Mucosa of stomach (tissue), 1 donor: ENCODE results near the gene GRIN1.

ENCODE experiments used
- H3K27me3 ChIP-seq: one replicate; pipeline ENCODE4 v1.7.0; 2013; ENCODE audit warnings: mild to moderate bottlenecking, low read length; ENCODE audit not compliant: control insufficient read depth, insufficient read depth
- H3K36me3 ChIP-seq: one replicate; pipeline ENCODE4 v1.7.0; 2013; ENCODE audit warnings: low read length; ENCODE audit not compliant: control insufficient read depth, insufficient read depth
- H3K4me1 ChIP-seq: one replicate; pipeline ENCODE4 v1.7.0; 2013; ENCODE audit warnings: mild to moderate bottlenecking, low read length; ENCODE audit not compliant: control insufficient read depth, insufficient read depth
- H3K4me3 ChIP-seq: one replicate; pipeline ENCODE4 v1.7.0; 2013; ENCODE audit warnings: low read length
- H3K9ac ChIP-seq: one replicate; pipeline ENCODE4 v1.7.0; 2013; ENCODE audit warnings: mild to moderate bottlenecking, low read length, moderate library complexity
- H3K9me3 ChIP-seq: one replicate; pipeline ENCODE4 v1.7.0; 2013; ENCODE audit warnings: mild to moderate bottlenecking, low read length, moderate library complexity; ENCODE audit not compliant: control insufficient read depth
- donor health status: Pancreatic carcinoma.

The GRIN1 gene

DNA sequence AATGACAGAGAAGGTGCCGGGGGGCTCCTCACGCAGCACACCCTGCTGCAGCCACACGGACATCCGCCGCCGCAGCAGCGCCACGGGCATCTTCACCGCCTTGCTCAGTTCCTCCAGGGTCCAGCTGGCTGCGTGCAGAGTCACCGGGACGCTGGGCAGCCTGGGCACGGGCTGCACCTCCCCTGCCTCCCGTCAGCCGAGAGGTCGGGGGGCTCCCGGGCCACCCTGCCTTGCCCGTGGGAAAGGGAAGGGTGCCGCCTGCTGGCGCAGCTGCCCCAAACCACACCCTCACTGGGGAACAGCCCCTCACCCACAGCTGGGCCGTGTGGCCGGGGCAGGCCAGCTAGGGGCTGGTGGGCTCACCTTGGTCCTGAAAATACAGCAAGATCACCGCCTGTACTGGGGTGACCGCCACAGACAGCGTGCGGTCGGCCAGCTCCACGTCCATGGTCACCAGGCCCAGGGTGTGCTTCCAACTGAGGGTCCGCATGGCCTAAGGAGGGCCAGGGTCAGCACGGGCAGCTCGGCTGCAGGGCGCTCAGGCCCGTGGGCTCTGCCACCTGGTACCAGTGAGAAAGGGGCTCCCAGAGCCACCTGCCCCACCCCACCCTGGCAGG lies 36.5 kb downstream of the GRIN1 start:
- H3K9me3 ChIP-seq = no peaks in the 10 kb centered on the region
- H3K9ac ChIP-seq = no peak overlapping the region
- no peak overlapping the region for H3K4me3 ChIP-seq
- H3K27me3 ChIP-seq = peaks cover 47% of the 10 kb centered on the region
- peaks cover 28% of the 10 kb centered on the region for H3K4me1 ChIP-seq
- no peaks in the 10 kb centered on the region for H3K36me3 ChIP-seq

DNA sequence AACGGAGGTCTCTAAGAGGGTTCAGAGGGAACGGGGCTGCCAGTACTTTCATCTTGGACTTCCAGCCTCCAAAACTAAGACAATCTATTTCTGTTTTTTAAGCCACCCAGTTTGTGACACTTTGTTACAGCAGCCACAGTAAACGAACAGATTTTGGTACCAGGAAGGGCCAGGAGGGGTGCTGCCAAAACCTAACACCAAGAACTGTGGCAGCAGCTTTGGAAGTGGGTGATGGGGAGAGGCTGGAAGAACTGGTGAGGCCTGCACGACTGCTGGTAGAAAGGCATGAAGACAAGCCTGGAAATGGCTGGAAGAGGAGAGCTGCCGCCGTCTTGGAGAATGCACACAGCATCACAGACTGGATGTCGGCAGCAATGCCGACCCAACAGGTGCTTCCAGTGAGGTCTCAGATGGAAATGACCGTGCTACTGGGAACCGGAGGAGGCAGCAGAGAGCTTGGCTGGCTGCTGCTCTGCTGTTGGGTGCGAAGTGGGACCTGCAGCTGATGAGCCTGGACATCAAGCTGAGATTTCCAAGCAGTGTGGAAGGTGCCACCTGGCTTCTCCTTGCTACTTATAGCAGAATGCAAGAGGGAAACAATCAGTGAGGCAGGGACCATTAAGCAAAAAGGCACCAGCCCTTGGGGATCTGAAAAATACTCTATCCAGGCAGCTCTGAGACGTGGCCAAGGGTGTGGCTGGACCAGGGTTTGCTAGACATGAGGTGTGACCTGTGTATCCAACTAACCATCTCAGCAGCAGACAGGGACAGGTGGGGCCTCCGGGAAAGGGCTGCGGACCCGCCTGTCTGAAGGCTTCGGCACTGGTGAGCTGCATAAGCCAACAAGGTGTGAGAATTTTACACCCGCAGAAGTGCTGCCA lies 37.6 kb downstream of the GRIN1 start:
- Histone ChIP-seq H3K4me3 (no peak overlapping the region), H3K9me3 (no peaks in the 10 kb centered on the region), H3K27me3 (peaks cover 36% of the 10 kb centered on the region), H3K9ac (no peak overlapping the region), H3K36me3 (no peaks in the 10 kb centered on the region), H3K4me1 (peaks cover 28% of the 10 kb centered on the region)

DNA sequence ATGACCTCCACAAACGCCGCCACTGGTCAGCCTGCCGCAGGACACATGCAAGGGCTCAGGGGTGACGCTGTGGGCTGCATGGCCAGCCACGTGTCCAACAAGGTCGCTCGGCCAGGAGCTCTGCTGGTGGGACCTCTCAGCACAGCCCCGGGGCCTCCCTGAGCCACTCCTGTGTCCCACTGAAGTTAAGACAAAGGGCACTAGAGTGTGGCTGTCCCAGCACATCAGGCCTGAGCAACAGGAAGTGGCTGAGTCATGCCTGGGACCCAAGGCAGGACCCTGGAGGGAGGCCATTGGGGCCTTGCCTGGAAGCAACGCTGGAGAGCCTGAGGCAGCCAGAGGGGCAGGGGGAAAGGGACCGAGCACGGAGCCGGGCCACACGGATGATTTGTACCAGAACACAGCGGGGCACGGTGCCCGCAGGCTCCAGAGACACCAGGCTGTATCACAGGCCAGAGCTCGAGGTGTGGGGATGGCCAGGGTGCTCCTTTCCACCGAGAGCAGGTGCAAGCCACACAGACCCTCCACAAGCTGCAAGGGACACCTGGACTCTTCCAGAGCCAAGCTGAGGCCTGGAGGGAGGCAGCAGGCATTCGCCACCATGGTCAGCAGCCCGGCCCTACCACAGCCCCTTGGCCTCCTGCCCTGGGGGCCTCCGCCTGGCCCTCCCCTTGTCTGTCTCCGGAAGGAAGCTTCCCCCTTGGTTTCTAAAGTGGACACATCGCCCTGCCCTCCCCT lies 39.4 kb downstream of the GRIN1 start:
- peaks cover 9% of the 10 kb centered on the region for H3K36me3 ChIP-seq
- H3K4me1 ChIP-seq = peaks cover 17% of the 10 kb centered on the region
- H3K9ac ChIP-seq = no peak overlapping the region
- no peaks in the 10 kb centered on the region for H3K9me3 ChIP-seq
- H3K4me3 ChIP-seq = no peak overlapping the region
- peaks cover 18% of the 10 kb centered on the region for H3K27me3 ChIP-seq

DNA sequence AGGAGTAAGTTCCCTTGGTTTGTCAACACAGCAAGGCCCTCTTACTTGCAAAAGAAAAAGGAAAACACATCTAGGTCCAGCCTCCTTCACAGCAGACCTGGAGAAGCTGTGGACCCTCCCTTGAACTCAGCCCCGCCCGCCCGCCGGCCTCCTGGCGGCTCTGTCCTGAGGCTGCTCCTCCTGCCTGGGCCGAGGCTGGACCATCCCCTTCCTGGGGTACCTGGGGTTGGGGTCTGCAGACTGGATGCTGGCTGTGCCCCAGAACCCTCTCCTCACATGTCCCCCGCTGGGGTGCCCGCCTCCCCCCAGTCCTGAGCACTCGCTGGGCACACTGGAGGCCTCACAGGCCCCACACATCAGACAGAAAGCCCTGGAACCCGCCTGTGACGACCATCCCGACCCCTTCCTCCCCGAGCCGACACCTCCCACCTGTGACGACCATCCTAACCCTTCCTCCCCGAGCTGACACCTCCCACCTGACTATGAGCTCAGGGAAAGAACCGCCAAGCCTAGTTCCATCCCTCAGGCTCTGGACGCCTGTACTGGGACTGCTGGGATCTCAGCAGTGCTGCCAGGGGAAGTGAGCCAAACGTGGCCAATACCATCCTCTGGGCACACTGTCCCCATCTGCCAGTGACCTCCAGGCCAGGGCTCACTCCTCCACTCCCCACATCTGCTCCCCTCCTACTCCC lies 40.1 kb downstream of the GRIN1 start:
- H3K36me3 ChIP-seq = peaks cover 11% of the 10 kb centered on the region
- peaks cover 12% of the 10 kb centered on the region for H3K4me1 ChIP-seq
- H3K27me3 ChIP-seq = peaks cover 11% of the 10 kb centered on the region
- H3K4me3 ChIP-seq = no peak overlapping the region
- no peaks in the 10 kb centered on the region for H3K9me3 ChIP-seq
- no peak overlapping the region for H3K9ac ChIP-seq

DNA sequence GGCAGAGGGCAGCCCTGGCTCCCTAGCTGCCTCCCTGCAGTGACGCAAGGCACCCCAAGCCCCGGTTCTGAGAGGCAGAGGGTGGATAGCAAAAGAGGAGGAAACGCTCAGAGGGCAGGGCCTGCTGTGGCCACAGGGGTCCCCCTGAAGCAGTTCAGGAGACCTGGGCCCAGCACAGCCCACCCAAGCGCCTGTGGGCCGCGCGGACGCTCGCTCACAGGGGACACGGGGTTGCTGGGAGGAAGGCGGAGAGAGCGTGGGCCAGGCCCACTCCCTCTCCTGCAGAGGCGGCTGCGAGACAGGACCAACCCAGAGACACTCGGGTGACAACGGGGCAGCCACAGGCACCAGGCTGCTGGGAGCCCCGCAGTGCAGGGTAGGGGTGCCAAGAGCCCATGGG lies 40.8 kb downstream of the GRIN1 start:
- Histone ChIP-seq H3K9me3 (no peaks in the 10 kb centered on the region), H3K9ac (no peak overlapping the region), H3K36me3 (peaks cover 11% of the 10 kb centered on the region), H3K4me1 (peaks cover 12% of the 10 kb centered on the region), H3K4me3 (no peak overlapping the region), H3K27me3 (peaks cover 6% of the 10 kb centered on the region)

DNA sequence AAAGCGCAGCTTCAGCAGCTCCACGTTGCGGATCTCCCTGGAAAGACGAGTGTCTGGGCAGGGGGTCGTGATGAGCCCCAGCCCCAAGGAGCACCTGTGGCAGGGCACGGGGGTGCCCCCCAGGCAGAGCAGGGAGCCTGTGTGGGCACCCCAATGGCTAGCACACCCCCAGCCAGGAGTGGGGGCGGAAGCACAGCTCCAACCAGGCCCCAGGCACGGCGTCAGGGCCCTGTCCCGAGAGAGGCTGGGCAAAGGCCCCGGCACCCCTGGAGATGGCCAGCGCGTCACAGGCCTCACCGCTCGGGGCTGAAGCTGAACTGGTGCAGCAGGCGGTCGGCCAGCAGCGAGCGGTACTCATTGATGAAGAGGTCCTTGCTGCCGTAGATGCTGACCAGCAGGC lies 41.5 kb downstream of the GRIN1 start:
- H3K4me3 ChIP-seq = no peak overlapping the region
- no peaks in the 10 kb centered on the region for H3K9me3 ChIP-seq
- peaks cover 7% of the 10 kb centered on the region for H3K4me1 ChIP-seq
- H3K36me3 ChIP-seq = peaks cover 11% of the 10 kb centered on the region
- no peak overlapping the region for H3K9ac ChIP-seq
- no peaks in the 10 kb centered on the region for H3K27me3 ChIP-seq

DNA sequence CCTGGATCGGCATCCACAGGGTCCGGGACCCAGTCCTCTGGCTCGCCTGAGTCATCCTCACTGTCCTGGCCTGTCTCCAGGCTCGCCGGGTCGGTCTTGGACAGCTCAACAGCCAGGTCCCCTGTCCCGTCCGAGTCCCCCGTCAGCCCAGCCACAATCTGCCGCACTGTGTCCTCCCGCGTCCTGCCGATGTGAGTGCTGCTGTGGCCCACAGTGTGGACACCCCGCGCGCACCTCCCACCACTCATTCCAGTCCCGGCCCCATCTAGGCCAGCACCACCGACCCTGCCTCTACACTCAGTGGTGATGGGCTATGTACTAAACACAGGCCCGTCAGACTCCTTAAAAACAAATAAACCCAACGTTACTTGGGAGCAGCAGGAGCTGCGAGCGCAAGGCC lies 42.7 kb downstream of the GRIN1 start:
- peaks cover 11% of the 10 kb centered on the region for H3K36me3 ChIP-seq

DNA sequence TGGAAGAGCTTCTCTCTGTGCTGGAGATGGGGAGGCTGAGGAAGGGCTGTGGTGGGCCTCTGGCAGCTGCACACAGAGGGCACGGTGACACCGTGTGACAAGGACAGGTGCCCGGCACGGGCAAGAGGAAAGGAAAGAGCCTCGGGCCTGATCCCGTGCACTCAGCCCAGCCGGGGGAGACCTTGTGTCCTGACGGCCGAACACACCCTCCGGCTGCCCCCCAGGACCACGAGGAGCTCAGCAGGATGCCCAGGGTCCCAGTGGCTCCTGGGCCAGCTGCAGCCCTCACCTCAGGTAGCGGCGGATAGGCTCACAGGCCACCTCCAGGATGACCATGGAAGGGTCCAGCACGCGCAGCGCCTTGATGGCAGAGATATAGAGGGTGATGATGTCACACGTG lies 43.9 kb downstream of the GRIN1 start:
- Histone ChIP-seq H3K27me3 (no peaks in the 10 kb centered on the region), H3K9me3 (no peaks in the 10 kb centered on the region), H3K4me1 (peaks cover 14% of the 10 kb centered on the region), H3K4me3 (no peak overlapping the region), H3K36me3 (peaks cover 11% of the 10 kb centered on the region), H3K9ac (no peak overlapping the region)

More for the DNA sequence above, 42.7 kb downstream of the GRIN1 start:
- H3K9ac ChIP-seq = no peak overlapping the region
- H3K9me3 ChIP-seq = no peaks in the 10 kb centered on the region
- no peak overlapping the region for H3K4me3 ChIP-seq
- peaks cover 9% of the 10 kb centered on the region for H3K4me1 ChIP-seq
- no peaks in the 10 kb centered on the region for H3K27me3 ChIP-seq

DNA sequence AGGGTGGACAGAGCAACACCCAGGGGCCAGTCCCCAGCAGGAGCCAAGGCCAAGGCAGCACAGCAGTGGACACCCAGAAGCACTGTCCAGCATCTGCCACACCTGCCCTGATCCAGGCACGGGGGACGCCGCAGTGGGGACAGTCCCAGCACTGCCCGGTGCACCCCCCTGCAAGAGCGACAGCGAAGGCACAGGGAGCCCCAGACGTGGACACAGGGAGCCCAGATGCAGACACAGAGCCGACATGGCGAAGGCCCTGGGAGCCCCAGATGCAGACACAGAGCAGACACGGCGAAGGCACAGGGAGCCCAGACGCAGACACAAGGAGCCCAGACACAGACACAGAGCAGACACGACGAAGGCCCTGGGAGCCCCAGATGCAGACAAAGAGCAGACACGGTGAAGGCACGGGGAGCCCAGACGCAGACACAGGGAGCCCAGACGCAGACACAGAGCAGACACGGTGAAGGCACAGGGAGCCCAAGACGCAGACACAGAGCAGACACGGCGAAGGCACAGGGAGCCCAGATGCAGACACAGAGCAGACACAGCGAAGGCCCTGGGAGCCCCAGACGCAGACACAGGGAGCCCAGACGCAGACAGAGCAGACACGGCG lies 45.1 kb downstream of the GRIN1 start:
- peaks cover 16% of the 10 kb centered on the region for H3K4me1 ChIP-seq
- H3K4me3 ChIP-seq = no peak overlapping the region
- H3K36me3 ChIP-seq = peaks cover 11% of the 10 kb centered on the region
- no peak overlapping the region for H3K9ac ChIP-seq
- H3K27me3 ChIP-seq = no peaks in the 10 kb centered on the region
- no peaks in the 10 kb centered on the region for H3K9me3 ChIP-seq

DNA sequence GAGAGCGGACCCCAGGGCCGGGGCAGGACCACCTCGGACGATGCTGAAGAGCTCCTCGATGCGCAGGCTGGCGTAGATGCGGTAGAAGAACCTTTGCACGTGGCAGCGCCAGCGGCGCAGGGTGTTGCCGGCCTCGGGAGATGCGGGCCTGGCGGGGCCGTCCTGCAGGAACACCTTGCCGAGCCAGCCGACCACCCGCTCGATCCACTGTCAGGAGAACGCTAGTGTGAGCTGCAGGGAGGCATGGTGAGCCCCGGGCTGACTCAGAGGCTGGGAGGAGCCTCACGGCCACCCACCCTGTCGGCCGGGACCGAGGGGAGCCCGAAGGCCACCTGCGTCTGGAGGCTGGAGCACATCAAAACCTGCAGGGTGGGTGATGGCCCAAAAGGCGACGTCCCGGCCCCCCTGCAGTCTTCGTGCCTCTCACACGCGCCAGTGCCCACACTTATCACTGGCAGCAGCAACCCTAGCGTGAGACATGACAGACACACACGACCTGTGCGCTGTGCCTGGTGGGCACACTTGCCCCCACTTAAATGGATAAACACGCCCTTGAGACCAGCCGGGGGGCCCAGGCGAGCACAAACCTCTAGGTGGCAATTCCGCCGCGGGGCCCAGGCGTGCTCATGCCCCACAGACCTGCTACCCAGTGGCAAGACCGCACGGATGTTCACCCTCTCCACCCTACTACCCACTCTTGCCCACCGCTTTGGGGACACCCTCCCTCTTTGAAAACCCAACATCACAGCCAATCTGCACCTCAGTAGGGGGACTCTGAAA lies 46.1 kb downstream of the GRIN1 start:
- Histone ChIP-seq H3K9ac (no peak overlapping the region), H3K27me3 (no peaks in the 10 kb centered on the region), H3K36me3 (peaks cover 11% of the 10 kb centered on the region), H3K9me3 (no peaks in the 10 kb centered on the region), H3K4me1 (peaks cover 25% of the 10 kb centered on the region), H3K4me3 (no peak overlapping the region)

DNA sequence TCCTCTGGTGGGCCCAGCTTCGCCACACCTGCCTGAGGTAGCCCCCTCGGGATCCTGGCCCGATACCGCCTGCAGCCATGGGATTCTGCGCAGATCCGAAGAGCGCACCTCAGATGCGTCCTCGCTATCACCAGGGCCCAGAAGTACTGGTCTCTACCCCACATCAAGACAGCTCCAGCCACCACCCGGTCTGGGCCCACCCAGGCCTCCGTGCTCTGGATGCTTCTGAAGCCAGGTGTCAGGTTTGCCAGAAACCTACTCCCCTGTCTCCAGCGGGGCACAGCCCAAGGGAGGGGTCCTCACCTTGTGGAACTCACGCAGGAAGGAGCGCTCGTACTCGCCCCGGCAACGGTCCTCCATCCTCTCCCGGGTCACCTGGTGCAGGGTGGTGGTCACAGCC lies 47.0 kb downstream of the GRIN1 start:
- H3K9me3 ChIP-seq = no peaks in the 10 kb centered on the region
- peaks cover 32% of the 10 kb centered on the region for H3K4me1 ChIP-seq
- H3K36me3 ChIP-seq = peaks cover 11% of the 10 kb centered on the region
- H3K4me3 ChIP-seq = no peak overlapping the region
- H3K27me3 ChIP-seq = no peaks in the 10 kb centered on the region
- no peak overlapping the region for H3K9ac ChIP-seq
